Tibial nerve (tissue), 3 donors: ENCODE data around the gene HTR1D.

Source experiments
- CTCF ChIP-seq, 5 experiments: fragments of 200-600 bp in 3 of 5; fragments of 450-650 bp in 2 of 5; sonication (generic) in 3 of 5; IDR thresholded peaks; one replicate each; pipeline ENCODE4 v1.5.1; 2016 to 2019; ENCODE audit warnings: antibody characterized with exemption in 5 of 5, mild to moderate bottlenecking in 3 of 5, moderate library complexity in 2 of 5
- POLR2A ChIP-seq, 2 donors: fragments of 450-650 bp; IDR thresholded peaks; one replicate each; pipeline ENCODE4 v1.6.1; 2017; ENCODE audit warnings: antibody characterized with exemption in 2 of 2, mild to moderate bottlenecking in 2 of 2, moderate library complexity in 2 of 2

- no peak for TF ChIP-seq CTCF (IDR thresholded peaks at IDR 0.05)
- TF ChIP-seq POLR2A (IDR thresholded peaks at IDR 0.05), result no peak
These were observed 40.3 kb downstream of the HTR1D start for GRCh38 chr1:23177031-23177430.
